Tibial nerve (tissue), 4 donors: ENCODE data around the gene AOAH. TPM values are rescaled to one million over a fixed set of nuclear protein-coding genes. Genes with fewer than 3 reads are reported as not detected.

Experiments used
- DNase-seq, 2 donors: peaks; one replicate each; pipeline ENCODE4 v3.0.0-alpha.2; 2019; ENCODE audit warnings: low spot score in 2 of 2
- H3K27ac ChIP-seq, 4 donors: fragments of 200-600 bp; sonication (generic) in 3 of 4; one replicate each; pipeline ENCODE4 v1.5.1; 2017 to 2019; ENCODE audit warnings: mild to moderate bottlenecking in 1 of 4
- H3K27me3 ChIP-seq, 2 donors: fragments of 200-600 bp; sonication (generic) in 1 of 2; one replicate each; pipeline versions ENCODE4 v1.5.1 to v1.6.0; 2017 to 2019
- H3K36me3 ChIP-seq, 3 donors: fragments of 200-600 bp; sonication (generic); one replicate each; pipeline ENCODE4 v1.5.1; 2018 to 2019
- H3K4me1 ChIP-seq, 4 donors: fragments of 200-600 bp; sonication (generic) in 3 of 4; one replicate each; pipeline ENCODE4 v1.5.1; 2017 to 2019
- H3K4me3 ChIP-seq, 4 donors: fragments of 200-600 bp; sonication (generic) in 3 of 4; one replicate each; pipeline ENCODE4 v1.5.1; 2017 to 2019; ENCODE audit warnings: mild to moderate bottlenecking in 1 of 4, moderate library complexity in 1 of 4
- H3K9me3 ChIP-seq, 4 donors: fragments of 200-600 bp; sonication (generic) in 3 of 4; one replicate each; pipeline ENCODE4 v1.5.1; 2017 to 2019
- CTCF ChIP-seq, 5 experiments: fragments of 200-600 bp in 3 of 5; fragments of 450-650 bp in 2 of 5; sonication (generic) in 3 of 5; IDR thresholded peaks; one replicate each; pipeline ENCODE4 v1.5.1; 2016 to 2019; ENCODE audit warnings: antibody characterized with exemption in 5 of 5, mild to moderate bottlenecking in 3 of 5, moderate library complexity in 2 of 5
- EP300 ChIP-seq, 2 donors: sonication (generic); formaldehyde crosslinking; IDR thresholded peaks; one replicate each; pipeline ENCODE4 v1.6.1; 2017; ENCODE audit warnings: antibody characterized with exemption in 2 of 2, mild to moderate bottlenecking in 1 of 2
- POLR2A ChIP-seq, 2 donors: fragments of 450-650 bp; IDR thresholded peaks; one replicate each; pipeline ENCODE4 v1.6.1; 2017; ENCODE audit warnings: antibody characterized with exemption in 2 of 2, mild to moderate bottlenecking in 2 of 2, moderate library complexity in 2 of 2
- WGBS, 2 donors: methylation state at CpG; one replicate each; pipeline ENCODE4 v1.1.5; 2018; 5-methylcytosine and 5-hydroxymethylcytosine counted together
- total RNA-seq, 4 donors: library from RNA; depleted of rRNA; stranded (reverse); fragments of >200 nt; gene quantifications; one replicate each; pipeline ENCODE4 v1.1.0, GENCODE V29; 2016

AOAH gene
- total RNA-seq, 4 donors from 2014 or later: 7.5 to 17.8 (median 9.1) TPM

- TF ChIP-seq POLR2A (IDR thresholded peaks at IDR 0.05) (no peak), CTCF (IDR thresholded peaks at IDR 0.05) (no peak), EP300 (IDR thresholded peaks at IDR 0.05) (no peak)
- WGBS, 2 donors: 62 to 72% methylated on average over 3 of the region's 3 CpGs
- H3K36me3 ChIP-seq: no peaks in the 10 kb centered on the region
- H3K27me3 ChIP-seq: no peaks in the 10 kb centered on the region
- no peak for DNase-seq
- H3K4me1 ChIP-seq: no peaks in the 10 kb centered on the region
- no peaks in the 10 kb centered on the region for H3K9me3 ChIP-seq
- H3K27ac ChIP-seq: no peak overlapping the region
- no peak overlapping the region for H3K4me3 ChIP-seq
These were observed 39.3 kb downstream of the AOAH start for GRCh38 chr7:36684954-36685353.

GRCh38 chr7:36683695-36684357 lies 40.5 kb downstream of the AOAH start:
- no peak for DNase-seq
- Histone ChIP-seq H3K4me1 (no peaks in the 10 kb centered on the region), H3K4me3 (no peak overlapping the region), H3K27me3 (no peaks in the 10 kb centered on the region), H3K36me3 (no peaks in the 10 kb centered on the region), H3K27ac (no peak overlapping the region), H3K9me3 (no peaks in the 10 kb centered on the region)
- no peak for TF ChIP-seq EP300 (IDR thresholded peaks at IDR 0.05)
- no peak for TF ChIP-seq POLR2A (IDR thresholded peaks at IDR 0.05)
- no peak for TF ChIP-seq CTCF (IDR thresholded peaks at IDR 0.05)
- WGBS, 2 donors: 94 to 95% methylated on average over 4 of the region's 4 CpGs

DNA sequence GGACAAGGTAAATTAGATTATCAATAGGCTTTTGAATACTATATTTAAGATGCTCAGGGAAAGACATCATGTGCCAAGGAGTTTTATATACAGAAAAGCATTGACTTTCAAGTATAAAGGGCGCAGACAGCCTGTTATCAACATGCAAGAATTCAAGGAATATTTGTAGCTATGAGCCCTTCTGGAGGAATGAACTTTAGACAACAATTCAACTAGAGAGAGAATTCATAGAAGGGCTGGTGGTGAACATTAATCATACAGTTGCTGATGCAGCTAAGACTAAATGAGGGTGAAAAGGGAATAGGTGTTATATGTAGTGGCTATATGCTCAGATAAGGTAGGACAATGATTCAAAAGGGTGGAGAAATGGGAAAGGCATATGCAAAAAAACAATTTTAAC lies 41.2 kb downstream of the AOAH start:
- Histone ChIP-seq H3K36me3 (no peaks in the 10 kb centered on the region), H3K27me3 (no peaks in the 10 kb centered on the region), H3K4me3 (no peak overlapping the region), H3K27ac (no peak overlapping the region), H3K4me1 (no peaks in the 10 kb centered on the region), H3K9me3 (no peaks in the 10 kb centered on the region)
- WGBS, 2 donors: 67 to 91% methylated on average over 1 of the region's 1 CpG
- DNase-seq: no peak
- TF ChIP-seq EP300 (IDR thresholded peaks at IDR 0.05) (no peak), POLR2A (IDR thresholded peaks at IDR 0.05) (no peak), CTCF (IDR thresholded peaks at IDR 0.05) (no peak)

GRCh38 chr7:36682102-36682501 lies 42.2 kb downstream of the AOAH start:
- Histone ChIP-seq H3K27ac (no peak overlapping the region), H3K4me3 (no peak overlapping the region), H3K9me3 (no peaks in the 10 kb centered on the region), H3K36me3 (no peaks in the 10 kb centered on the region), H3K27me3 (no peaks in the 10 kb centered on the region), H3K4me1 (no peaks in the 10 kb centered on the region)
- no peak for DNase-seq
- 79 to 80% methylated on average over 2 of the region's 2 CpGs for WGBS, 2 donors
- no peak for TF ChIP-seq EP300 (IDR thresholded peaks at IDR 0.05)
- no peak for TF ChIP-seq POLR2A (IDR thresholded peaks at IDR 0.05)
- no peak for TF ChIP-seq CTCF (IDR thresholded peaks at IDR 0.05)

DNA sequence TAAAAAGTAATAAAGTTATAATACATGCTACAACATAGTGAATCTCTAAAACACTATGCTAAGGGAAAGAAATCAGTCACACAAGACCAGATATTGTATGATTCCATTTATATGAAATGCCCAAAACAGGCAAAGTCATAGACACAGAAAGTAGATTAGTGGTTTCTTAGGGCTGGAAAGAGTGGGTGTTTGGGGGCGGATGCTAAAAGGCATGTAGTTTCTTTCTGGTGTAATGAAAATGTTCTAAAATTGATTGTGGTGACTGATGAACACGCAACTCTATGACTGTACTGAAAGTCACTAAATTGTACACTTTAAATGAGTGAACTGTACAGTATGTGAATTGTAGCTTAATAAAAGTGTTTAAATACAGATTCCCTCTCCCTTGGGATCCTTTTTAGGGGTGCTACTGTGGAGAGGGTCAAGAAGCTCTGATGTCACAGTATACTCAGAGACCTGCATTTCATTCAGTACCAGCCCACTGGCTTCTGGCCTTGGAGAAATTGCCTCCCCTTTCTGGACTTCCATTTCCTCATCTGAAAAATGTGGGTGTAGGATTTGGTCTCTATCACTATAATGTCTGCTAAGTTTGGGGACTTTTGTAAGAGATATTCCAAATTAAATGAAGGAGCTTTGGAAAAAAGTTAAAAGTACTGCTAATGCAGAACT lies 46.4 kb downstream of the AOAH start:
- Histone ChIP-seq H3K9me3 (no peaks in the 10 kb centered on the region), H3K4me3 (no peak overlapping the region), H3K4me1 (no peaks in the 10 kb centered on the region), H3K36me3 (no peaks in the 10 kb centered on the region), H3K27me3 (no peaks in the 10 kb centered on the region), H3K27ac (no peak overlapping the region)
- TF ChIP-seq POLR2A (IDR thresholded peaks at IDR 0.05) (no peak), EP300 (IDR thresholded peaks at IDR 0.05) (no peak), CTCF (IDR thresholded peaks at IDR 0.05) (no peak)
- DNase-seq: no peak
- 83 to 92% methylated on average over 2 of the region's 2 CpGs for WGBS, 2 donors
